T-helper 1 cell treated with Interleukin-12 subunit alpha and Interleukin-12 subunit beta and Interleukin-4 antibody, amounts not matched to agents 30 μg/mL and 1 μg/mL, for 36 hours (primary cell): Measurements from ENCODE around the gene PATZ1.
"Not testable (repeated sequence)": the region's sequence is repeated elsewhere in the genome, so short reads cannot be mapped to it uniquely, and the experiment has no call there.

Source experiments
- H3K27ac Mint-ChIP-seq: one replicate; pipeline ENCODE4 v1.8.0; 2021; ENCODE audit warnings: mild to moderate bottlenecking, mixed read lengths
- H3K27me3 Mint-ChIP-seq: one replicate; pipeline ENCODE4 v1.8.0; 2021; ENCODE audit warnings: low read depth, mixed read lengths
- H3K36me3 Mint-ChIP-seq: one replicate; pipeline ENCODE4 v1.8.0; 2021; ENCODE audit warnings: low read depth, mixed read lengths
- H3K4me1 Mint-ChIP-seq: one replicate; pipeline ENCODE4 v1.8.0; 2021; ENCODE audit warnings: low read depth, mixed read lengths
- H3K4me3 Mint-ChIP-seq: one replicate; pipeline ENCODE4 v1.8.0; 2021; ENCODE audit warnings: mild to moderate bottlenecking, moderate library complexity, mixed read lengths
- H3K9me3 Mint-ChIP-seq: one replicate; pipeline ENCODE4 v1.8.0; 2021; ENCODE audit warnings: mixed read lengths

Gene PATZ1

GRCh38 chr22:31334329-31334728 lies 11.8 kb downstream of the PATZ1 start:
- no peak overlapping the region for H3K4me3 Mint-ChIP-seq
- H3K27ac Mint-ChIP-seq = no peak overlapping the region
- no peaks in the 10 kb centered on the region for H3K9me3 Mint-ChIP-seq
- H3K4me1 Mint-ChIP-seq = peaks cover 24% of the 10 kb centered on the region
- H3K36me3 Mint-ChIP-seq = peaks cover 43% of the 10 kb centered on the region
- no peaks in the 10 kb centered on the region for H3K27me3 Mint-ChIP-seq

GRCh38 chr22:31333641-31334040 lies 12.5 kb downstream of the PATZ1 start:
- Mint-ChIP-seq H3K36me3 (peaks cover 41% of the 10 kb centered on the region), H3K27ac (no peak overlapping the region), H3K4me3 (no peak overlapping the region), H3K27me3 (no peaks in the 10 kb centered on the region), H3K4me1 (peaks cover 22% of the 10 kb centered on the region), H3K9me3 (no peaks in the 10 kb centered on the region)

GRCh38 chr22:31332886-31333285 lies 13.3 kb downstream of the PATZ1 start:
- Mint-ChIP-seq H3K4me3 (no peak overlapping the region), H3K4me1 (peaks cover 18% of the 10 kb centered on the region), H3K36me3 (peaks cover 45% of the 10 kb centered on the region), H3K9me3 (no peaks in the 10 kb centered on the region), H3K27ac (peak overlapping the region; percentile 5), H3K27me3 (no peaks in the 10 kb centered on the region)

GRCh38 chr22:31332010-31332409 lies 14.1 kb downstream of the PATZ1 start:
- Mint-ChIP-seq H3K27me3 (no peaks in the 10 kb centered on the region), H3K36me3 (peaks cover 50% of the 10 kb centered on the region), H3K4me3 (no peak overlapping the region), H3K4me1 (peaks cover 15% of the 10 kb centered on the region), H3K27ac (no peak overlapping the region), H3K9me3 (no peaks in the 10 kb centered on the region)

GRCh38 chr22:31329453-31330215 lies 16.5 kb downstream of the PATZ1 start:
- Mint-ChIP-seq H3K4me3 (no peak overlapping the region), H3K27me3 (no peaks in the 10 kb centered on the region), H3K27ac (peak overlapping the region; percentile 55), H3K36me3 (peaks cover 56% of the 10 kb centered on the region), H3K9me3 (no peaks in the 10 kb centered on the region), H3K4me1 (peaks cover 16% of the 10 kb centered on the region)

GRCh38 chr22:31329029-31329428 lies 17.1 kb downstream of the PATZ1 start:
- Mint-ChIP-seq H3K4me3 (no peak overlapping the region), H3K4me1 (peaks cover 16% of the 10 kb centered on the region), H3K27ac (no peak overlapping the region), H3K36me3 (peaks cover 50% of the 10 kb centered on the region), H3K9me3 (no peaks in the 10 kb centered on the region), H3K27me3 (no peaks in the 10 kb centered on the region)

GRCh38 chr22:31328544-31328960 lies 17.6 kb downstream of the PATZ1 start:
- no peaks in the 10 kb centered on the region for H3K27me3 Mint-ChIP-seq
- H3K9me3 Mint-ChIP-seq = no peaks in the 10 kb centered on the region
- H3K4me1 Mint-ChIP-seq = peaks cover 16% of the 10 kb centered on the region
- no peak overlapping the region for H3K27ac Mint-ChIP-seq
- peaks cover 47% of the 10 kb centered on the region for H3K36me3 Mint-ChIP-seq
- H3K4me3 Mint-ChIP-seq = no peak overlapping the region

- H3K36me3 Mint-ChIP-seq = peaks cover 43% of the 10 kb centered on the region
- H3K4me1 Mint-ChIP-seq = peaks cover 16% of the 10 kb centered on the region
- no peaks in the 10 kb centered on the region for H3K27me3 Mint-ChIP-seq
- no peak overlapping the region for H3K4me3 Mint-ChIP-seq
- no peaks in the 10 kb centered on the region for H3K9me3 Mint-ChIP-seq
- H3K27ac Mint-ChIP-seq = peak overlapping the region; percentile 15
Observed at GRCh38 chr22:31327806-31328543, 18.2 kb downstream of the PATZ1 start.

GRCh38 chr22:31326877-31327276 lies 19.3 kb downstream of the PATZ1 start:
- Mint-ChIP-seq H3K36me3 (peaks cover 38% of the 10 kb centered on the region), H3K27me3 (no peaks in the 10 kb centered on the region), H3K9me3 (no peaks in the 10 kb centered on the region), H3K4me3 (no peak overlapping the region), H3K27ac (no peak overlapping the region), H3K4me1 (peaks cover 16% of the 10 kb centered on the region)

- Mint-ChIP-seq H3K27me3 (no peaks in the 10 kb centered on the region), H3K27ac (no peak overlapping the region), H3K9me3 (no peaks in the 10 kb centered on the region), H3K36me3 (peaks cover 30% of the 10 kb centered on the region), H3K4me1 (peaks cover 2% of the 10 kb centered on the region), H3K4me3 (no peak overlapping the region)
Observed at GRCh38 chr22:31323578-31324550, 22.3 kb downstream of the PATZ1 start.

- no peak overlapping the region for H3K4me3 Mint-ChIP-seq
- H3K9me3 Mint-ChIP-seq = no peaks in the 10 kb centered on the region
- H3K36me3 Mint-ChIP-seq = peaks cover 13% of the 10 kb centered on the region
- H3K27me3 Mint-ChIP-seq = no peaks in the 10 kb centered on the region
- no peak overlapping the region for H3K27ac Mint-ChIP-seq
- H3K4me1 Mint-ChIP-seq = peaks cover 2% of the 10 kb centered on the region
Observed at GRCh38 chr22:31321421-31321820, 24.7 kb downstream of the PATZ1 start.

- not testable (repeated sequence) for H3K4me1 Mint-ChIP-seq, H3K27me3 Mint-ChIP-seq, H3K4me3 Mint-ChIP-seq, H3K27ac Mint-ChIP-seq
- peaks cover 17% of the 10 kb centered on the region for H3K9me3 Mint-ChIP-seq
- H3K36me3 Mint-ChIP-seq = peaks cover 23% of the 10 kb centered on the region
Observed at GRCh38 chr22:31314220-31314619, 31.9 kb downstream of the PATZ1 start.

GRCh38 chr22:31313366-31314147 lies 32.6 kb downstream of the PATZ1 start:
- peaks cover 23% of the 10 kb centered on the region for H3K36me3 Mint-ChIP-seq
- H3K4me1 Mint-ChIP-seq = peaks cover 8% of the 10 kb centered on the region
- peaks cover 17% of the 10 kb centered on the region for H3K9me3 Mint-ChIP-seq
- H3K27me3 Mint-ChIP-seq = no peaks in the 10 kb centered on the region
- no peak overlapping the region for H3K4me3 Mint-ChIP-seq
- peak overlapping the region; percentile 27 for H3K27ac Mint-ChIP-seq

- H3K4me1 Mint-ChIP-seq = peaks cover 22% of the 10 kb centered on the region
- H3K9me3 Mint-ChIP-seq = no peaks in the 10 kb centered on the region
- no peaks in the 10 kb centered on the region for H3K27me3 Mint-ChIP-seq
- H3K36me3 Mint-ChIP-seq = peaks cover 4% of the 10 kb centered on the region
- no peak overlapping the region for H3K4me3 Mint-ChIP-seq
- H3K27ac Mint-ChIP-seq = peak overlapping the region; percentile 49
Observed at GRCh38 chr22:31308181-31308580, 38.0 kb downstream of the PATZ1 start.
